NCI-H2196 (cell line): Measurements from ENCODE around the gene GOLGB1.
"Not testable (repeated sequence)": the region's sequence is repeated elsewhere in the genome, so short reads cannot be mapped to it uniquely, and the experiment has no call there.

Source experiments
- DNase-seq: peaks from one replicate; lab custom pipeline; 2025; ENCODE audit not compliant: unreplicated experiment; lab: John Stamatoyannopoulos, UW

The GOLGB1 gene

GRCh38 chr3:121748680-121749275 lies 763 bp downstream of the GOLGB1 start:
- DNase-seq, result no peak

- no peak for DNase-seq
Observed at GRCh38 chr3:121747976-121748375, 1.6 kb downstream of the GOLGB1 start.

DNA sequence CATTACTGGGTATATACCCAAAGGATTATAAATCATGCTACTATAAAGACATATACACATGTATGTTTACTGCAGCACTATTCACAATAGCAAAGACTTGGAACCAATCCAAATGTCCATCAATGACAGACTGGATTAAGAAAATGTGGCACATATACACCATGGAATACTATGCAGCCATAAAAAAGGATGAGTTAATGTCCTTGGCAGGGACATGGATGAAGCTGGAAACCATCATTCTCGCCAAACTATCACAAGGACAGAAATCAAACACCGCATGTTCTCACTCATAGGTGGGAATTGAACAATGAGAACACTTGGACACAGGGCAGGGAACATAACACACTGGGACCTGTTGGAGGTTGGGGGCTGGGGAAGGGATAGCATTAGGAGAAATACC lies 6.4 kb downstream of the GOLGB1 start:
- DNase-seq, result not testable (repeated sequence)

DNA sequence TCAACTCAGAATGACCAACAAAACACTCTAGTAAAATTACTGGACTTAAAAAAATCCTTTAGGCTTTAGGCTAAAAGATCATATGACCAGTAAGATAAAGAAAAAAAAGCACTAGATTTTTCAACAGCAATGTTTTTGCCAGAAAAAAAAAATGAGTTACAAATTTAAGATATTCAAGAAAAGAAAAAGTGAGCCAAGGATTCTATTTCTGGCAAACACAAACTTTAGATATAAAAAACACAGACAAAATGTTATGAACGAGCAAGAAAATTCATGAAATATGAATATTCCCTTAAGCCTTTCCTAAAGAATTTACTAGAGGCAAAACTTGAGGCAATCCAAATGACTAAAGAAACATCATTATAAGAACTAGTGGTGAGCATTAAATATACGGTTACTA lies 8.6 kb downstream of the GOLGB1 start:
- DNase-seq, result no peak

GRCh38 chr3:121739902-121740301 lies 9.6 kb downstream of the GOLGB1 start:
- no peak for DNase-seq

- DNase-seq, result no peak
Observed at GRCh38 chr3:121737644-121738043, 11.9 kb downstream of the GOLGB1 start.

- no peak for DNase-seq
Observed at GRCh38 chr3:121736112-121736511, 13.4 kb downstream of the GOLGB1 start.

DNA sequence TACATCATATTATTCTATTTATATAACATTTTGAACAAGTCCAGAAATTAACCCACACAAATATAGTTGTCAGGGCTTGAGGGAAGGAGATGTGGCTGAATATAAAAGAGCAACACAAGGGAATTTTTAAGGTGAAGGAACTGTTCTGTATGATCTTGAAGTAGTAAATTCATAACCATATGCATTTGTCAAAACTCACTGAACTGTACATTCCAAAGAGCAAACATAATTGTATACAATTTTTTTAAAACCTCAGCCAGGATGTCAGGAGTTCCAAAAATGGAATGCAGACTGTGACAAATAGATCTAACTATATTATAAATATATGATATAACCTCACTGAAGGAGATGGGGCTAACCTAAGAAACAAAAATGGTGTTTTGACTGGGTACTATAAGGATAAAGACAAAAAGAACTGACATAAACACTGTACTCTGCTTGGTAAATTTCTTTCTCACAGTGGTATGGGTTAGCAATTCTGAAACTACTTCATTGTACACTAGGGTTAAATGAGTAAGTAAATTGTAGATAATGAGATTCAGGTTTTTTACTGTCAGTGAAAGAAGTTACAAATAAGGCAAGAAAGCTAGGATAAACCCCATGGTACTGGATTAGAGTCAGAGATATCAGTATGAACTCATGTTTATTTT lies 14.4 kb downstream of the GOLGB1 start:
- no peak for DNase-seq

GRCh38 chr3:121730940-121731687 lies 18.4 kb downstream of the GOLGB1 start:
- no peak for DNase-seq

- DNase-seq, result no peak
Observed at GRCh38 chr3:121724130-121724529, 25.4 kb downstream of the GOLGB1 start.

DNA sequence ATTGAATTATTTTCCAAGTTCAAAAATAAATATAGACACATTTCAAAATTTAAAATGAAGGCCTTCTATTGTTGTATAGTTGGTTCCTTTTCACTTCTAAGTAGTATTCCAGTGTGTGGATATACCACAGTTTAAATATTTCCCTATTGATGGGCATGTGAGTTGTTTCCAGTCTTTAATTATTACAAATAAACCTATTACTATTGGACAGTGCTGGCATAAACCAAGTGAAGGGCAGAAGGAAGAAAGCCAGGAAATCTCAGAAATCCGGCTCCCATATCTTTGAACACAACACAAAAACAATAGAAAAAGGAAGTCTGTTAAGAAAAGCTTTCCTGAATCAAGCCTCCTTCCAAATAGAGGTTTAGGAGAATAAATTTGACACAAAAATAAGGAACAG lies 26.1 kb downstream of the GOLGB1 start:
- no peak for DNase-seq

GRCh38 chr3:121722411-121722810 lies 27.1 kb downstream of the GOLGB1 start:
- no peak for DNase-seq

DNA sequence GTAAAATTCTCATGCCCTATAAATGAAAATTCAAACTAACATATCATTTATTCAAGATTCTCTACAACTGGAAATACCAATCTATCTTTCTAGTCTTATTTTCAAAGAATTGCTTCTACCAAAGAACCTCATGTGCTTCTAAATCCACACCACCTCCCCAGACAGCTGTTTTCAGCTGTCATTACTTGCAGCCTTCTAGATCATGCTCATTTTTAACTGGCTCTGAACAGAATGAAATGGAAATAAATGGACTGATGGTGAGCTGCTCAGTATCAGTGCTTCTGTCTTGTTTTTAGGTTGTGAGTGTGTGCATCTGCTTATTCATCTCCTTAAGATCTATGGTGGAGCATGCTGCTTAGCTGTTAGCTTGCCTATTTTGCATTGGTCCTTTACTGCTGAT lies 29.4 kb downstream of the GOLGB1 start:
- no peak for DNase-seq

- DNase-seq, result no peak
Observed at GRCh38 chr3:121719423-121719822, 30.1 kb downstream of the GOLGB1 start.

- no peak for DNase-seq
Observed at GRCh38 chr3:121718205-121718846, 31.2 kb downstream of the GOLGB1 start.

DNA sequence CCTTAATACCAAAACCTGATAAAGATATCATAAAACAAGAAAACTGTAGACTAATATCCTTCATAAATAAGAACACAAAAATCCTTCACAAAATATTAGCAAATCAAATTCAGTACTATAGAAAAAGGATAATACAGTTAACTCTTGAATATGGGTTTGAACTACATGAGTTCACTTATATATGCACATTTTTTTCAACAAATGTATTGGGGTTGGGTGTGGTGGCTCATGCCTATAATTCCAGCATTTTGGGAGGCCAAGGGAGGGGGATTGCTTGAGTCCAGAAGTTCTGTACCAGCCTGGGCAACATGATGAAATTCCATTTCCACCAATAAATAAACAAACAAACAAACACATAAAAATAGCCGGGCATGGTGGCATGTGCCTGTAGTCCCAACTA lies 39.2 kb downstream of the GOLGB1 start:
- DNase-seq, result no peak

DNA sequence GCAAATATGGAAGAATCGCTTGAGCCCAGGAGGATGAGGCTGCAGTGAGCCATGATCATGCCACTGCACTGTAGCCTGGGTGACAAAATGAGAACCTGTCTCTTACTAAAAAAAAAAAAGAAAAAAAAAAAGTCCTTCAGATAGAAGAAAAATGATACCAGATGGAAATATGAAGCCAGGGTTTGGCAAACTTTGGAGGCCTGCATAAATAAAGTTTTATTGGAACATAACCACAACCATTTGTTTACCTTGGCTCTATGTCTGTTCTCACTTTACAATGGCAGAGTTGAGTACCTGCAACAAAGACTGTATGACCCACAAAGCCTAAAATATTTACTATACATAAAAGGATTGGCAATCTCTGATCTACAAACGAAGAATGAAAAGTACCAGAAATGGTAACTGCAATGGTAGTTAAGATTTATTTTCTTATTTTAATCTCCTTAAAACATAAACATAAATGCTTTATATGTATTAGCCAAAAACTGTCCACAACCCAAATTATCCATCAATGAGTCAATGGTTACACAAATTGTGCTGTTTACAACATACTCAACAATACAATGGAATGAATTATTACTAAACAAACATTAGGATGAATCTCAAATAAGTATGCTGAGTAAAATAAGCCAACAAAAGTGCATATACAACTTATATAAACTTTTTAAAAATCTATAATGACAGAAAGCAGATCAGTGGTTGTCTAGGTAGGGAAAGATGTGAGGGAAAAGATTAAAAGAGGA lies 41.8 kb downstream of the GOLGB1 start:
- DNase-seq, result peak; percentile 34

- no peak for DNase-seq
Observed at GRCh38 chr3:121705541-121705940, 44.0 kb downstream of the GOLGB1 start.

DNA sequence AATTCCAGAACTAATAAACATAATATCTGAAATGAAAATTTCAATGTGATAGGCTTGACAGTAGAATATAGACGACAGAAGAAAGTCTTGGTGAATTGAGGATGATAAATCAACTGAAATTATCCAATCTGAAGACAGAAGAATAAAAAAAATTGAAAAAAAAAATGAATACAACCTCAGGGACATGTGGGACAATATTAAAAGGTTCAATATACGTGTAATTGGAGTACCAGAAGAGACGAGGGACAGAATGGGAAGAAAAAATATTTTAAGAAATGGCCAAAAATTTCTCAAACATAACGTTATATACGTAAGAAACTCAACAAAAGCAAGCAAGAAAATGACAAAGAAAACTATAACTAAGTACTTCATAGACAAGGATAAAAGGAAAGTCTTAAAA lies 45.6 kb downstream of the GOLGB1 start:
- DNase-seq, result no peak

GRCh38 chr3:121698901-121699300 lies 50.6 kb downstream of the GOLGB1 start:
- DNase-seq, result no peak

DNA sequence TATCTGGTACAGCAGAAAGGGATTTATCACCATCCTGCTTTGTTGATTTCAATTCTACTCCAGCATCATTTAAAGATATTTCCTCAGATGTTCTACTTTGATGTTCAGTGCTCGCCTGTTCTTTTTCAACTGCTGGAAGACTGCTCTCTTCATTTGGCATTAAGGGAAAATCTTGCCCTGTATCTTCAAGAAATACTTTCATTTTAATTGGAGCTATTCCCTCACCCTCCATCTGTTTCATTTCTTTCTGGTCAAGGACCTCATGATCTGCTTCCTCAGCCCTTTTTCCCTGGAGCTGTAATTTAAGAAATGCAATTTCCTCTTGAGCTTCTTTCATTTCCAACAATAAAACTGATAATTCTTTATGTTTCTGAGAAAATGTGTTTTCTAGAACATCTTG lies 51.1 kb downstream of the GOLGB1 start:
- DNase-seq, result no peak
